HG02884 (cell line): ENCODE data around the gene CCDC92.

ENCODE experiments used
- ATAC-seq: cut with Tn5 transposase; IDR thresholded peaks from one replicate; pipeline ENCODE4 v1.9.1; 2021; ENCODE audit warnings: mild to moderate bottlenecking, moderate library complexity; ENCODE audit not compliant: unreplicated experiment

Gene CCDC92, protein sequence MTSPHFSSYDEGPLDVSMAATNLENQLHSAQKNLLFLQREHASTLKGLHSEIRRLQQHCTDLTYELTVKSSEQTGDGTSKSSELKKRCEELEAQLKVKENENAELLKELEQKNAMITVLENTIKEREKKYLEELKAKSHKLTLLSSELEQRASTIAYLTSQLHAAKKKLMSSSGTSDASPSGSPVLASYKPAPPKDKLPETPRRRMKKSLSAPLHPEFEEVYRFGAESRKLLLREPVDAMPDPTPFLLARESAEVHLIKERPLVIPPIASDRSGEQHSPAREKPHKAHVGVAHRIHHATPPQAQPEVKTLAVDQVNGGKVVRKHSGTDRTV

DNA sequence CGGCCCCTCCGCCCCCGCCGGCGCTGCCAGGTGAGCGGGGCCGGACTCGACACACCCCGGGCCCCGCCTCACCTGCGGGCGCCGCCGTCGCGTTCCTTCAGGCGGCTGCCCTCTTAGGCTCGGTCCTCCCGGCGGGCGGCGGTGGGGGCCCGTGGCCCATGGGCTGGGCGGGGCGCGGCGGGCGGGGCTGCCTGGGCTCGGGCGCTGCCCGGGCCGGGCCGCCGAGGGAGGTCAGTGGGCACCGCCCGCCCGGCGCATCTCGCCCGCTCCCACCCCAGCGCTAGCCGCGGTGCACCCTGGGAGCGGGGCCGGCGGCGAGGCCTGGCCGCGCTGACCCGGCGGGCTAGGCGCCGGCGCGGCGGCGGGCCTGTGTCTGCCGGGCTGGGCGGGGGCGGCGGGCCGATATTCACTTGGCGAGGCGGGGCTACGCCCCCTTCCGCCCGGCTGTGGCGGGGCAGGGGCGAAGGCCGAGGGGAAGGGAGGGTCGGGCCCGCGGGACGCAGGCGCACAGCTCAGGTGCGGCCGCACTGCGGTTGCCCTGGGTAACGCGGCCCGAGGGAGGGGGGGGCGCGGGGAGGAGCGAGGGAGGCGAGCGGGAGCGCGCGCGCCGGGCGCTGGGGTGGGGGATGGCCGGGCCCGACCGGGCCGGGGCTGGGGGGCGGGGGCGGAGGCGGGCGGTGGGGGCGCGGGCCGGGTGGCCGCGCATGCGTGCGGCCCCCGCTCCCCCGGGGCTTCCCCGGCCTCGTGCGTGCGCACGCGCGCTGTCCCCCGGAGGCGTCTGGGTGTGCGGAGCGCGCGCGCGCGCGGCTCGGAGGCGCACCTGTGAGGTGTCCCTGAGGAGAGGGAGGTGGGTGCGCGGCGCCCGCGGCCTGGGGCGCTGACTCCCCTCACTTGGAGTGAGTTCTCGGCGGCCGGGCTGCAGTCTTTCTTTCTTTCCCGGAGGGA is at the start of gene CCDC92, which contains the start of gene ZNF664:
Gene CCDC92 (minus strand): TSS at position 375 of the 945 bp plus-strand sequence. CDS start 28,526 bp downstream, outside the sequence.
Gene ZNF664 (plus strand): TSS at position 759 of the 945 bp plus-strand sequence. CDS start 38,930 bp downstream, outside the sequence.
- peak; percentile 84 for ATAC-seq

GRCh38 chr12:124022161-124022560 is 49.5 kb upstream of the CCDC92 start:
- no peak for ATAC-seq

DNA sequence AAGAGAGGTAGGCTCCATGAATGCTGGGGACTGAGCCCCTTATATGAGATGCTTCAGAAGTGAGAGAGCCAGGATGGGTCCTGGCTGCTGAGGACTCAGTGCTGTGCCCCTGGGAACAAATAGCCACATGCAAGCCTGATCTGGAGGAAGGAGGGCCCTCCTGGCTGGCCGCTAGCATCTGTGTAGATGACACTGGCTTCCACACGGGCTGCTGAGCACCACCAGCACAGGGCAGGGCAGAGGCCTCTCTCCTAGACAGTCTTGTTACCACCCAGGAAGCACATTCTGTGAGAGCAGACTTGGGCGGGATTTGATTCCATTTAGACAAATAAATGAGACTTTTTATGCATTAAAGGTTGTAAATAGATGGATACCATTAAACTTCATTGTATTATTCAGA is 48.4 kb upstream of the CCDC92 start:
- no peak for ATAC-seq

GRCh38 chr12:124020514-124020949 is 47.9 kb upstream of the CCDC92 start:
- ATAC-seq: no peak

DNA sequence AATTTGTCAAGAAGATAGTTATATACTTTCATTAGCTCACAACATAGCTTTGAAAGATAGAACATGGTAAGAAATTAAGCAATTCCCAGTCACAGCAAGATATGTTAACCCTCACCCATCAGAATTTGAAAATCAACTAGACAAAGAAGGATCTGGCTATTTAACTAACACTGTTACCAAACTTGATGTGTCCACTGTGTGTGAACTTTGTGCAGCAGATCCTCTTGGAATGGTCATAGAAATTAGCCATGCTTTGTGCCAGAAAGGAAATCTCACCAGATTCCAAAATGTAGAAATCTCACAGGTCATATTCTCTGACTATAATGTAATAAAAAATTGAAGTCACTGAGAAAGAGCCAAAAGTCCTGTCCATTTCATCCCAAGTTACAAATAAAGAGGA is 46.5 kb upstream of the CCDC92 start:
- ATAC-seq: no peak

DNA sequence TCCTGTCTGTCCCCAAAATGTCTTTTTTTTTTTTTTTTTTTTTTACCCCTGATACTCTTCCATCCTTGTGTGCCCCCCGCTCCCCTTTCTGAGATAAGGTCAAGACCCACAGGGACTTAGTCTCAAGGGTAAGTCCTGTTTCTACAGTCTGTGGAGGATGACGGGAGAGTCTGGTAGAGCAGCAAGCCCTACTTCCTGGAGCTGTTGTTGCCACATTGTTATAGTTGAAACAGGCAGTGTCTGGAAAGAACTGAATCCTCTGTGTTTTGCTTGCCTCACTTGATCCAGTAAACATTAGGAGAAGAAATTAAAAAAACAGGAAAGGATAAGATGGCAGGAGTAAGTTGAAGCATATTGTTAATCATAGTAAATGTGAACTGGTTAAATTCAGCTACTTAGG is 45.9 kb upstream of the CCDC92 start:
- no peak for ATAC-seq

DNA sequence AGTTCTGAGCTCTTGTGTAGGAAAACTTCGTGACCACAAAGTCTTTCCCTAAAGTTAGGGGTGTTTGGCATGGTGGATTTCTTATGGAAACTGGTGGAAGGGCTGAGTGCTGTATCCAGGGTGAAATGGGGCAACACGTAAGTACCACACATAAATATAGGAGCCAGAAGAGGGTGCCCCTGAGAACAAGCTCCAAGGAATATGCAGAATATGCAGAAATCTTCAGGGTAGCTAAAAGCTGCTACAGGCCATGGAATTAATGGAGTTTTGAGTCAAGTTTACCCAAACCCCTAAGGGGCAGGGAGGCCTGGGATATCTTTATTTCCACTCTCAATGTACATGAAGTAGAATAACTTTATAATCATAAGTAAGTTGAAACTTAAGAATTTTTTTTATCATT is 44.4 kb upstream of the CCDC92 start:
- ATAC-seq: no peak

GRCh38 chr12:124015494-124016461 is 43.1 kb upstream of the CCDC92 start:
- ATAC-seq: no peak

- ATAC-seq: no peak
Observed at GRCh38 chr12:124013073-124013472, 40.4 kb upstream of the CCDC92 start.

DNA sequence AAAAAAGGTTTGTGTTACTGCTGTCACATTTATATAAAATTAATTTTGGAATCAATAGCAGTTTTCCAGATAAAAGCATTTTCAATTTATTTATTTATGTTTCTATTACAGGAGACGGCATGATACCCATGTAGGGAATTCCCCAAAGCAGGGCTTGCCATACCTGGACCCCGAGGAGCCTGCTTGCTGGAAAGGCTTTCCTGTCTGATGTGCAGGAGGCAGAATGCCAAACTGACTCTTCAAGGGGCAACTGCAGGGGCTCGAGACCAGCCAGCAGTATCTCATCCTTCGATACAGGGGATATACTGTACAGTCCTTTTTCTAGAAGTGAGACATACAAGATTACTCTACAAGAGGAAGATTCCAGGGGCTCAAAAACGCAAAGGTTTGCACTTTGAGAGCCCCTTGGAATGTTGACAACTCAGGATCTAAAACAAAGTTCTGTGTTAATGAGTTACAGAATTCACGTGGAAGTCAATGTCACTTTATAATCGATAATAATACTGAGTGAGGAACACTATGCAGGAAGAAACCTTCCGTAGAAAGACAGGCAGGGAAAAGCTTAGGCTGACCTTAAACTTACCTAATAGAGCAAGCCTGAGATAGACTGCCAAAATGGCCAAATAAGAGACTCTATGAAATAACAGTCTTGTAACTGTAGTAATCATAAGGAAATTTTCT is 38.9 kb upstream of the CCDC92 start:
- no peak for ATAC-seq

DNA sequence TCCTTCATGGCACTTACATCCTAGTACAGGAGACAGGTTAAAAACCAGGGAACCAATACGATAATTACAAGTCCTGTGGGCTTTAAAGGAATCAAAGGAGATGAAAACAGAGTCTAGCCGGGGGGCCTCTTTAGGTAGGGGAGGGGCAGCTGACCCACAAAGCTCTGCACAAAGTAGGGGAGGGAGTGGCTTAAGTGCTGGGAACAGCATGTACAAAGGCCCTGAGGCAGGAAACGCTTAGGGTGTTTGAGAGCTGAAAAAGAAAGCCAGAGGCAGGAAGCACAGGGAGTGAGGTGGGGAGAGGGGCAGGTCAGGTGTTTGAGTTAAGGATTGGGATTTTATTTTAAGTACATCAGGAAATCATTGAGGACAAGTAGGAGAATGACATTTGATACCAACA is 38.1 kb upstream of the CCDC92 start:
- no peak for ATAC-seq

DNA sequence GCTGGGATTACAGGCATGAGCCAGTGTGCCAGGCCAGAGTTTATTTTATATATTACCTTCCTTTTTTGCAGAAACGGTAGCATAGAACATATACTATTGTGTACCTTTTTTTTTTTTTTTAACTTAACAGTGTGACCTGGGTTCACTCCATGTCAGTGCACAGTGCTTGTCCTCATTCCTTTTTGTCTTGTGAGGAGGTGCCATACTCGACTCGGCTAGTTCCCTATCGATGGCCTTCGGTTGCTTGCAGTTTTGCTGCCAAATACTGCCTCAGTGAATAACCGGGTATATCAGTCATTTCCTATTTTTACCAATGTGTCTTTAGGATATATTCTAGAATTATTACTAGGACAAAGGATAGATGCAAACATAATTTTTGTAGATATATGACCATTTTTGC is 37.1 kb upstream of the CCDC92 start:
- no peak for ATAC-seq

DNA sequence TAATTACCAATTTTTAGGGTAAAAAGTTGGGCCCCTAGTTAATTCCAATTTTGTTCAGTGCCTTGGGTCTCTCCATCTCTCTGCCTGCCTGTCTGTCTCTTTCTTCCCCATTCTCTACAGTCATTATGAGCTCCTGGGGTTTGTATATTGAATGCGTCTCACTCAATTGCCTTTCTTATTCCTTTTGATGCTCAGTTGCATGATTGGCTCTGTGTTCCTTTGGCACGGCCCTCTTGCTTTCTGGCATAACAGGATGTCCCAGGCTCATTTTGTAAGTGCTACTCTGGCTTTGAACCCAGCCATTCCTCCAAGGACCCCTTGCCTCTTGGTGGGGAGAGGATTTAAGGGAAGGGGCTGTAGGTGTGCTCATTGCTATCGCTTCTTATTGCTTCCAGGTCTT is 36.0 kb upstream of the CCDC92 start:
- no peak for ATAC-seq

GRCh38 chr12:124007826-124008570 is 35.4 kb upstream of the CCDC92 start:
- ATAC-seq: no peak

GRCh38 chr12:124006846-124007713 is 34.4 kb upstream of the CCDC92 start:
- ATAC-seq: no peak

GRCh38 chr12:124006085-124006845 is 33.6 kb upstream of the CCDC92 start:
- no peak for ATAC-seq

GRCh38 chr12:124004233-124004875 is 31.7 kb upstream of the CCDC92 start:
- ATAC-seq: no peak
